Renal cortex interstitium (tissue), 11 donors: ENCODE measurements around the gene MRPL10. TPM values are rescaled to one million over a fixed set of nuclear protein-coding genes. Genes with fewer than 3 reads are reported as not detected.
A peak's percentile ranks its signal among the peaks of the same experiment; 100 is the strongest.

Experiments
- DNase-seq, 11 donors: peaks; one replicate each; pipeline ENCODE4 v3.0.0-alpha.2; 2013; ENCODE audit warnings: low read depth in 9 of 11, low spot score in 4 of 11; ENCODE audit errors: extremely low read depth in 1 of 11
- polyA plus RNA-seq, 3 donors: library from polyadenylated mRNA; unstranded; fragments of 120-200 nt; gene quantifications; one replicate each; pipeline ENCODE4 v1.2.1, GENCODE V29; 2013; ENCODE audit not compliant: insufficient read length in 3 of 3

MRPL10 gene
- polyA plus RNA-seq, 3 donors = 54.0 to 58.9 (median 58.4) TPM

- DNase-seq = no peak
These were observed 24.5 kb downstream of the MRPL10 start for GRCh38 chr17:47806913-47807255.

- DNase-seq = no peak
These were observed 25.1 kb downstream of the MRPL10 start for GRCh38 chr17:47806026-47806912.

- DNase-seq = no peak
These were observed 26.9 kb downstream of the MRPL10 start for GRCh38 chr17:47804461-47804860.

GRCh38 chr17:47803751-47804150 is 27.6 kb downstream of the MRPL10 start:
- no peak for DNase-seq

GRCh38 chr17:47803201-47803600 is 28.1 kb downstream of the MRPL10 start:
- DNase-seq = no peak

GRCh38 chr17:47802341-47803022 is 28.9 kb downstream of the MRPL10 start:
- DNase-seq = peak in 1 of 11 donors; percentile 22

GRCh38 chr17:47801906-47802305 is 29.4 kb downstream of the MRPL10 start:
- no peak for DNase-seq

- no peak for DNase-seq
These were observed 30.1 kb downstream of the MRPL10 start for GRCh38 chr17:47801176-47801765.

- no peak for DNase-seq
These were observed 30.7 kb downstream of the MRPL10 start for GRCh38 chr17:47800686-47801085.

GRCh38 chr17:47797797-47798196 is 33.5 kb downstream of the MRPL10 start:
- no peak for DNase-seq

GRCh38 chr17:47792979-47793378 is 38.4 kb downstream of the MRPL10 start:
- no peak for DNase-seq

GRCh38 chr17:47792457-47792856 is 38.9 kb downstream of the MRPL10 start:
- DNase-seq = no peak

GRCh38 chr17:47791025-47791424 is 40.3 kb downstream of the MRPL10 start:
- DNase-seq = no peak

- peak in 7 of 11 donors; percentile 12 to 31 (median 28) for DNase-seq
These were observed 41.5 kb downstream of the MRPL10 start for GRCh38 chr17:47789611-47790561.

GRCh38 chr17:47785538-47786123 is 45.7 kb downstream of the MRPL10 start:
- DNase-seq = peak in 9 of 11 donors; percentile 29 to 65 (median 44)

GRCh38 chr17:47781397-47781796 is 49.9 kb downstream of the MRPL10 start:
- no peak for DNase-seq

- no peak for DNase-seq
These were observed 53.1 kb downstream of the MRPL10 start for GRCh38 chr17:47778184-47778635.

GRCh38 chr17:47776330-47777197 is 54.8 kb downstream of the MRPL10 start:
- no peak for DNase-seq
